Measurements from ENCODE around the gene FARSA. TPM values are rescaled to one million over a fixed set of nuclear protein-coding genes. Genes with fewer than 3 reads are reported as not detected.

Gene FARSA
- polyA plus RNA-seq, 3 donors, result 29.0 to 49.2 (median 47.9) TPM

GRCh38 chr19:12947702-12948611, 14.4 kb upstream of the FARSA start:
- Histone ChIP-seq H3K79me2 (ENCODE audit: insufficient read depth, low read length) (peaks cover 50% of the 10 kb centered on the region), H3K4me1 (ENCODE audit: control insufficient read depth in 1 of 2, insufficient read depth in 2 of 2, low read length in 2 of 2) (peaks cover 33 to 56% of the 10 kb centered on the region in 2 donors), H3K4me2 (replicated peaks; ENCODE audit: extremely low read depth, low read length, poor library complexity, severe bottlenecking) (no peak overlapping the region), H2AFZ (ENCODE audit: insufficient read depth, low read depth, low read length, poor library complexity, severe bottlenecking) (no peak overlapping the region), H3K27me3 (ENCODE audit: control insufficient read depth in 2 of 2, insufficient read depth in 2 of 2, low read length in 2 of 2) (no peaks in the 10 kb centered on the region), H3K4me3 (replicated peaks in 1 of 3; ENCODE audit: low read depth in 2 of 3, low read length in 3 of 3) (no peak overlapping the region), H3K27ac (ENCODE audit: low read depth in 1 of 2, low read length in 2 of 2) (peak overlapping the region in 1 of 2 donors; percentile 93), H3K36me3 (replicated peaks in 1 of 2; ENCODE audit: control insufficient read depth in 1 of 2, insufficient read depth in 2 of 2, low read length in 2 of 2) (peaks cover 53 to 72% of the 10 kb centered on the region in 2 donors), H3K9me3 (replicated peaks in 1 of 2; ENCODE audit: control insufficient read depth in 1 of 2, insufficient read depth in 1 of 2, low read length in 2 of 2) (no peaks in the 10 kb centered on the region), H4K20me1 (ENCODE audit: insufficient read depth, low read length) (peaks cover 13% of the 10 kb centered on the region), H3K9ac (ENCODE audit: insufficient read depth, low read length, poor library complexity, severe bottlenecking) (no peak overlapping the region)
- Mint-ChIP-seq H3K27me3 (ENCODE audit: low read depth in 3 of 3) (no peaks in the 10 kb centered on the region), H3K9me3 (no peaks in the 10 kb centered on the region), H3K4me3 (no peak overlapping the region), H3K36me3 (peaks cover 56 to 72% of the 10 kb centered on the region in 2 donors), H3K27ac (peak overlapping the region; percentile 15 to 84 (median 70)), H3K4me1 (peaks cover 44% of the 10 kb centered on the region)
- intact Hi-C loops (cut with micrococcal nuclease), result loop anchor here in 1 of 2 donors (5.0 kb wide), 1 partner anchor 204 kb away; the partner anchor contains the start of genes IER2 and STX10
- no peak for DNase-seq
- WGBS (ENCODE audit: insufficient coverage), result 96% methylated on average over 24 of the region's 28 CpGs
- no peak for TF ChIP-seq CTCF (IDR thresholded peaks at IDR 0.05)

GRCh38 chr19:12946731-12947496, 13.4 kb upstream of the FARSA start:
- H3K27me3 Mint-ChIP-seq (ENCODE audit: low read depth in 3 of 3), result no peaks in the 10 kb centered on the region
- Histone ChIP-seq H3K4me2 (replicated peaks; ENCODE audit: extremely low read depth, low read length, poor library complexity, severe bottlenecking) (peak overlapping the region; percentile 81), H3K4me3 (replicated peaks in 1 of 3; ENCODE audit: low read depth in 2 of 3, low read length in 3 of 3) (peak overlapping the region; percentile 50 to 95 (median 77)), H3K36me3 (replicated peaks in 1 of 2; ENCODE audit: control insufficient read depth in 1 of 2, insufficient read depth in 2 of 2, low read length in 2 of 2) (peaks cover 48 to 73% of the 10 kb centered on the region in 2 donors), H3K9ac (ENCODE audit: insufficient read depth, low read length, poor library complexity, severe bottlenecking) (peak overlapping the region; percentile 94), H3K27ac (ENCODE audit: low read depth in 1 of 2, low read length in 2 of 2) (peak overlapping the region; percentile 78 to 93), H3K27me3 (ENCODE audit: control insufficient read depth in 2 of 2, insufficient read depth in 2 of 2, low read length in 2 of 2) (no peaks in the 10 kb centered on the region), H4K20me1 (ENCODE audit: insufficient read depth, low read length) (peaks cover 23% of the 10 kb centered on the region), H2AFZ (ENCODE audit: insufficient read depth, low read depth, low read length, poor library complexity, severe bottlenecking) (no peak overlapping the region), H3K9me3 (replicated peaks in 1 of 2; ENCODE audit: control insufficient read depth in 1 of 2, insufficient read depth in 1 of 2, low read length in 2 of 2) (no peaks in the 10 kb centered on the region), H3K79me2 (ENCODE audit: insufficient read depth, low read length) (peaks cover 60% of the 10 kb centered on the region), H3K4me1 (ENCODE audit: control insufficient read depth in 1 of 2, insufficient read depth in 2 of 2, low read length in 2 of 2) (peaks cover 26 to 51% of the 10 kb centered on the region in 2 donors)
- DNase-seq, result no peak
- 60% methylated on average over 1 of the region's 14 CpGs for WGBS (ENCODE audit: insufficient coverage)
- no peaks in the 10 kb centered on the region for H3K9me3 Mint-ChIP-seq
- intact Hi-C loops (cut with micrococcal nuclease), result loop anchor here in 1 of 2 donors (5.0 kb wide), 1 partner anchor 205 kb away; the partner anchor contains the start of genes IER2 and STX10
- no peak for TF ChIP-seq CTCF (IDR thresholded peaks at IDR 0.05)
- H3K4me3 Mint-ChIP-seq, result peak overlapping the region; percentile 86 to 91
- peak overlapping the region; percentile 89 to 95 (median 93) for H3K27ac Mint-ChIP-seq
- peaks cover 43% of the 10 kb centered on the region for H3K4me1 Mint-ChIP-seq
- H3K36me3 Mint-ChIP-seq, result peaks cover 63 to 73% of the 10 kb centered on the region in 2 donors
